Gastrocnemius medialis (tissue), 4 donors: ENCODE results near the gene CACNA1H. TPM values are rescaled to one million over a fixed set of nuclear protein-coding genes. Genes with fewer than 3 reads are reported as not detected.

Experiments used
- ATAC-seq, 2 donors: fragments of 150-250 bp; one replicate each; pipeline ENCODE4 v1.9.1; 2016
- DNase-seq, 2 donors: peaks; one replicate each; pipeline ENCODE4 v3.0.0-alpha.2; 2019
- H3K27ac ChIP-seq, 4 donors: fragments of 200-600 bp; sonication (generic); 1 replicate in 1 of 4; 2 replicates in 3 of 4; pipeline ENCODE4 v1.5.1; 2016 to 2018; ENCODE audit warnings: mild to moderate bottlenecking in 2 of 4, moderate library complexity in 1 of 4
- H3K27me3 ChIP-seq, 3 donors: fragments of 200-600 bp; sonication (generic) in 2 of 3; 1 replicate in 1 of 3; 2 replicates in 2 of 3; pipeline versions ENCODE4 v1.5.1 to v1.6.0; 2016 to 2019; ENCODE audit warnings: mild to moderate bottlenecking in 1 of 3, moderate library complexity in 1 of 3
- H3K36me3 ChIP-seq, 2 donors: fragments of 200-600 bp; sonication (generic) in 1 of 2; one replicate each; pipeline ENCODE4 v1.5.1; 2017 to 2018
- H3K4me1 ChIP-seq, 2 donors: fragments of 200-600 bp; sonication (generic) in 1 of 2; one replicate each; pipeline ENCODE4 v1.5.1; 2016 to 2017; ENCODE audit warnings: mild to moderate bottlenecking in 2 of 2
- H3K4me3 ChIP-seq, 4 donors: fragments of 200-600 bp; sonication (generic) in 3 of 4; 1 replicate in 1 of 4; 2 replicates in 3 of 4; pipeline ENCODE4 v1.5.1; 2016 to 2019; ENCODE audit warnings: mild to moderate bottlenecking in 2 of 4
- H3K9me3 ChIP-seq, 3 donors: fragments of 200-600 bp; sonication (generic) in 2 of 3; 1 replicate in 1 of 3; 2 replicates in 2 of 3; pipeline ENCODE4 v1.5.1; 2016 to 2019
- CTCF ChIP-seq, 5 experiments: fragments of 450-650 bp in 3 of 5; fragments of 200-600 bp in 2 of 5; sonication (generic) in 2 of 5; IDR thresholded peaks in 4 of 5; conservative IDR thresholded peaks in 1 of 5; 1 replicate in 4 of 5; 2 replicates in 1 of 5; pipeline ENCODE4 v1.5.1; 2016 to 2019; ENCODE audit warnings: antibody characterized with exemption in 5 of 5, mild to moderate bottlenecking in 3 of 5, moderate library complexity in 3 of 5
- POLR2A ChIP-seq, 2 donors: fragments of 450-650 bp; IDR thresholded peaks; one replicate each; pipeline ENCODE4 v1.6.1; 2017; ENCODE audit warnings: antibody characterized with exemption in 2 of 2, mild to moderate bottlenecking in 2 of 2, moderate library complexity in 2 of 2
- in situ Hi-C, 4 donors: fragments of 200-750 bp; cut with MboI; loops; one replicate each; pipeline versions ENCODE4 v1.15.0 to v1.8.0; 2017; ENCODE audit warnings: low sequenced_read_pairs in 4 of 4
- intact Hi-C: fragments of 100-400 bp; cut with DNase I; formaldehyde crosslinking; loops from one replicate; pipeline ENCODE4 v1.15.1; 2023; ENCODE audit warnings: low total_unique reads
- total RNA-seq, 4 donors: library from RNA; depleted of rRNA; stranded (reverse); fragments of >200 nt; gene quantifications; one replicate each; pipeline versions ENCODE4 v1.1.0 to v1.2.3, GENCODE V29; 2016

The CACNA1H gene
- total RNA-seq: 10 to 100 TPM in 1 of 4 donors, 1 to 10 TPM in 3; 3.7 to 12.8 (median 4.5) TPM

GRCh38 chr16:1152651-1153259 is at the start of gene CACNA1H:
CACNA1H (plus strand) TSS chr16:1153106; CDS start chr16:1153738, 632 bp downstream.
- no peaks in the 10 kb centered on the region for H3K9me3 ChIP-seq
- H3K27ac ChIP-seq: peak within 1 kb of the TSS in 3 of 4 donors; percentile 30 to 68 (median 51)
- H3K36me3 ChIP-seq: no peaks in the 10 kb centered on the region
- DNase-seq (no peak), ATAC-seq (no peak)
- peak within 1 kb of the TSS in 3 of 4 donors; percentile 2 to 34 (median 28) for H3K4me3 ChIP-seq
- peaks cover 66 to 86% (median 86%) of the 10 kb centered on the region in 3 donors for H3K27me3 ChIP-seq
- no peaks in the 10 kb centered on the region for H3K4me1 ChIP-seq
- intact Hi-C loops: no loop called here
- no peak for TF ChIP-seq POLR2A (IDR thresholded peaks at IDR 0.05)
- TF ChIP-seq CTCF (IDR thresholded peaks at IDR 0.05 in 4 of 5, conservative IDR thresholded peaks at IDR 0.05 in 1 of 5): no peak
- in situ Hi-C loops: no loop called here

- Histone ChIP-seq H3K27me3 (peaks cover 21 to 40% (median 31%) of the 10 kb centered on the region in 3 donors), H3K27ac (no peak overlapping the region), H3K4me3 (no peak overlapping the region), H3K9me3 (no peaks in the 10 kb centered on the region), H3K36me3 (no peaks in the 10 kb centered on the region), H3K4me1 (peaks cover 6 to 9% of the 10 kb centered on the region in 2 donors)
- DNase-seq (no peak), ATAC-seq (no peak)
- intact Hi-C loops (loop anchor here (1.0 kb wide), 1 partner anchor 46 kb away; no protein-coding TSS in a partner anchor), in situ Hi-C loops (no loop called here)
- TF ChIP-seq POLR2A (IDR thresholded peaks at IDR 0.05) (no peak), CTCF (IDR thresholded peaks at IDR 0.05 in 4 of 5, conservative IDR thresholded peaks at IDR 0.05 in 1 of 5) (no peak)
Observed at GRCh38 chr16:1103636-1103980, 49.3 kb upstream of the CACNA1H start.

GRCh38 chr16:1105888-1106620 is 46.9 kb upstream of the CACNA1H start:
- H3K27ac ChIP-seq: no peak overlapping the region
- ATAC-seq (no peak), DNase-seq (no peak)
- no peak overlapping the region for H3K4me3 ChIP-seq
- H3K36me3 ChIP-seq: no peaks in the 10 kb centered on the region
- peaks cover 0 to 4% of the 10 kb centered on the region in 2 donors for H3K4me1 ChIP-seq
- intact Hi-C loops: loop anchor here (1.0 kb wide), 1 partner anchor 88 kb away; no protein-coding TSS in a partner anchor
- TF ChIP-seq POLR2A (IDR thresholded peaks at IDR 0.05) (no peak), CTCF (IDR thresholded peaks at IDR 0.05 in 4 of 5, conservative IDR thresholded peaks at IDR 0.05 in 1 of 5) (peak; percentile 32 to 74 (median 70))
- in situ Hi-C loops: no loop called here
- H3K27me3 ChIP-seq: peaks cover 28 to 52% (median 39%) of the 10 kb centered on the region in 3 donors
- no peaks in the 10 kb centered on the region for H3K9me3 ChIP-seq

- ATAC-seq (no peak), DNase-seq (no peak)
- intact Hi-C loops (loop anchor here (1.0 kb wide), 1 partner anchor 88 kb away; no protein-coding TSS in a partner anchor), in situ Hi-C loops (no loop called here)
- Histone ChIP-seq H3K27ac (no peak overlapping the region), H3K27me3 (peaks cover 28 to 53% (median 39%) of the 10 kb centered on the region in 3 donors), H3K4me1 (peaks cover 0 to 4% of the 10 kb centered on the region in 2 donors), H3K36me3 (no peaks in the 10 kb centered on the region), H3K4me3 (no peak overlapping the region), H3K9me3 (no peaks in the 10 kb centered on the region)
- TF ChIP-seq CTCF (IDR thresholded peaks at IDR 0.05 in 4 of 5, conservative IDR thresholded peaks at IDR 0.05 in 1 of 5) (no peak), POLR2A (IDR thresholded peaks at IDR 0.05) (no peak)
Observed at GRCh38 chr16:1106659-1107058, 46.2 kb upstream of the CACNA1H start.
